Measurements from ENCODE around the gene ARL4D. TPM values are rescaled to one million over a fixed set of nuclear protein-coding genes. Genes with fewer than 3 reads are reported as not detected.

Gene ARL4D
- total RNA-seq, 1 donor from 2014 or later: 19.7 TPM

DNA sequence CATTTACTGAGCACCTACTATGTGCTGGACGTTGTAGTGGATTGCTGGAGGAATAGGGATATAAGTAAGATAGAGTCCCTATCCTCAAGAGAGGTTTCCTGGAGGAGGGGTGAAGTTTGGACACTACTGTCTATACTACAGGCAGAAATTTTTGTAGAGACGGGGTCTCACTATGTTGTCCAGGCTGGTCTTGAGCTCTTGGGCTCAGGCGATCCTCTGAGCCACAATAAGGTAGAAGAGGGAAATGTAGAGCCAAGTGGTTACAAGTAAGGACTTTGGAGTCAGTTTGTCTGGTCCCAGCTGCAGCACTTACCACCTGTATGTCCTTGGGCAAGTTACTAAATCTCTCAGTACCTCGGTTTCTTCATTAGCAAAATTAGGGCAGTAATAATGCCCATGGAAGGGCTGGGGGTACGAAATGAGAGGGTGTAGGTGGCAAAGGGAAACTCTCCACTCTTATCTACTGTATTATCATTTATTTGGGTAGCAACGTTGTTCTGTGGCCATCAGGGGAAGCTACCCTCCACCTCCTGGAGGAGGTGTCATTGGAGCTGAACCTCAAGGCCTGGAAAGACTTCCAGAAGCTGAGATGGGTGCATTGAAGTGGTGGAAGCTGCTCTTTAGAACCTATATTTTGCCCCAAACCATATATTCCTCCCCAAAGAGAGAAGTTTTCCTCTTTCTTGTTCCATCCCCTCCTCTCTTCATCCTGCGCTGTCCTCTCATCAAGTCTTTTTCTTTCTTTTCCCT is 50.1 kb downstream of the ARL4D start:
- H3K4me2 ChIP-seq (ENCODE audit: low read length): no peak overlapping the region
- no peak overlapping the region for H3K4me3 ChIP-seq (ENCODE audit: insufficient read depth, low read depth, low read length)
- Mint-ChIP-seq H3K36me3 (ENCODE audit: low read depth, unreplicated experiment) (no peaks in the 10 kb centered on the region), H3K9me3 (ENCODE audit: unreplicated experiment) (peaks cover 3% of the 10 kb centered on the region), H3K27ac (ENCODE audit: unreplicated experiment) (no peak overlapping the region), H3K4me1 (ENCODE audit: low read depth, unreplicated experiment) (peaks cover 11% of the 10 kb centered on the region), H3K4me3 (ENCODE audit: unreplicated experiment) (peak overlapping the region; percentile 41), H3K27me3 (ENCODE audit: low read depth, unreplicated experiment) (no peaks in the 10 kb centered on the region)
- no peak overlapping the region for H2AFZ ChIP-seq (ENCODE audit: low read depth, low read length)
- peaks cover 13% of the 10 kb centered on the region for H3K4me1 ChIP-seq (ENCODE audit: insufficient read depth, low read length)
- no peaks in the 10 kb centered on the region for H3K79me2 ChIP-seq (ENCODE audit: insufficient read depth, low read length)
- DNase-seq (ENCODE audit: low read depth) (no peak), FAIRE-seq (no peak)
- TF ChIP-seq EZH2 (IDR thresholded peaks at IDR 0.05; ENCODE audit: insufficient read depth, low read length): no peak
- TF ChIP-seq CTCF (IDR thresholded peaks at IDR 0.05; ENCODE audit: insufficient read depth, low read depth, low read length): no peak
- H3K27ac ChIP-seq (ENCODE audit: low read depth, low read length): no peak overlapping the region
- H3K9me3 ChIP-seq (ENCODE audit: insufficient read depth, low read depth, low read length): no peaks in the 10 kb centered on the region
- H3K27me3 ChIP-seq (ENCODE audit: insufficient read depth, low read length): no peaks in the 10 kb centered on the region
- no peak overlapping the region for H3K9ac ChIP-seq (ENCODE audit: low read length)
- H4K20me1 ChIP-seq (ENCODE audit: insufficient read depth, low read length): no peaks in the 10 kb centered on the region
- H3K36me3 ChIP-seq (ENCODE audit: insufficient read depth, low read length): no peaks in the 10 kb centered on the region

- Mint-ChIP-seq H3K27ac (ENCODE audit: unreplicated experiment) (no peak overlapping the region), H3K4me1 (ENCODE audit: low read depth, unreplicated experiment) (peaks cover 4% of the 10 kb centered on the region), H3K4me3 (ENCODE audit: unreplicated experiment) (no peak overlapping the region), H3K36me3 (ENCODE audit: low read depth, unreplicated experiment) (no peaks in the 10 kb centered on the region), H3K27me3 (ENCODE audit: low read depth, unreplicated experiment) (no peaks in the 10 kb centered on the region), H3K9me3 (ENCODE audit: unreplicated experiment) (peaks cover 3% of the 10 kb centered on the region)
- Histone ChIP-seq H3K27me3 (ENCODE audit: insufficient read depth, low read length) (no peaks in the 10 kb centered on the region), H3K79me2 (ENCODE audit: insufficient read depth, low read length) (no peaks in the 10 kb centered on the region), H3K4me3 (ENCODE audit: insufficient read depth, low read depth, low read length) (no peak overlapping the region), H2AFZ (ENCODE audit: low read depth, low read length) (no peak overlapping the region), H4K20me1 (ENCODE audit: insufficient read depth, low read length) (no peaks in the 10 kb centered on the region), H3K4me1 (ENCODE audit: insufficient read depth, low read length) (peaks cover 5% of the 10 kb centered on the region), H3K9me3 (ENCODE audit: insufficient read depth, low read depth, low read length) (no peaks in the 10 kb centered on the region), H3K9ac (ENCODE audit: low read length) (no peak overlapping the region), H3K27ac (ENCODE audit: low read depth, low read length) (no peak overlapping the region), H3K4me2 (ENCODE audit: low read length) (no peak overlapping the region), H3K36me3 (ENCODE audit: insufficient read depth, low read length) (no peaks in the 10 kb centered on the region)
- FAIRE-seq (no peak), DNase-seq (ENCODE audit: low read depth) (no peak)
- no peak for TF ChIP-seq CTCF (IDR thresholded peaks at IDR 0.05; ENCODE audit: insufficient read depth, low read depth, low read length)
- no peak for TF ChIP-seq EZH2 (IDR thresholded peaks at IDR 0.05; ENCODE audit: insufficient read depth, low read length)
Measured at GRCh38 chr17:43449470-43450248, 50.9 kb downstream of the ARL4D start.

Other genes starting within 250 kb of the ARL4D start
- 46.8 and 53.6 TPM in 2 replicates for gene NBR1, start 227.8 kb upstream of the ARL4D start, total RNA-seq
- 10.1 and 11.4 TPM in 2 replicates for gene TMEM106A, start 187.1 kb upstream of the ARL4D start, total RNA-seq
- not detected in 2 replicates for gene CCDC200, start 170.4 kb upstream of the ARL4D start, total RNA-seq
- gene RNU2-1, start 165.0 kb upstream of the ARL4D start, total RNA-seq: 4,186 and 4,812 TPM in 2 replicates
- 48.5 and 61.1 TPM in 2 replicates for gene DHX8, start 85.0 kb downstream of the ARL4D start, total RNA-seq
- gene ETV4, start 147.3 kb downstream of the ARL4D start, total RNA-seq: 10.6 and 11.4 TPM in 2 replicates